Measurements from ENCODE around the gene RECQL5.

The RECQL5 gene

GRCh38 chr17:75632428-75632827, 34.5 kb downstream of the RECQL5 start:
- no peak for DNase-seq

GRCh38 chr17:75631353-75631752, 35.6 kb downstream of the RECQL5 start:
- DNase-seq, result no peak

GRCh38 chr17:75630071-75630917, 36.7 kb downstream of the RECQL5 start:
- no peak for DNase-seq

GRCh38 chr17:75629157-75629556, 37.8 kb downstream of the RECQL5 start:
- DNase-seq, result no peak

- no peak for DNase-seq
These were observed 38.5 kb downstream of the RECQL5 start for GRCh38 chr17:75628425-75628824.

- no peak for DNase-seq
These were observed 39.9 kb downstream of the RECQL5 start for GRCh38 chr17:75627094-75627493.

GRCh38 chr17:75626496-75627038, 40.4 kb downstream of the RECQL5 start:
- DNase-seq, result no peak

- no peak for DNase-seq
These were observed 41.0 kb downstream of the RECQL5 start for GRCh38 chr17:75625813-75626486.

GRCh38 chr17:75624714-75625345, 42.1 kb downstream of the RECQL5 start:
- DNase-seq, result no peak

GRCh38 chr17:75624021-75624420, 42.9 kb downstream of the RECQL5 start:
- no peak for DNase-seq

GRCh38 chr17:75623386-75623785, 43.6 kb downstream of the RECQL5 start:
- DNase-seq, result no peak

- no peak for DNase-seq
These were observed 44.1 kb downstream of the RECQL5 start for GRCh38 chr17:75622771-75623273.

GRCh38 chr17:75622076-75622475, 44.9 kb downstream of the RECQL5 start:
- DNase-seq, result no peak

- no peak for DNase-seq
These were observed 45.5 kb downstream of the RECQL5 start for GRCh38 chr17:75621489-75621888.

GRCh38 chr17:75619506-75620431, 47.2 kb downstream of the RECQL5 start:
- DNase-seq, result no peak

GRCh38 chr17:75617675-75618074, 49.3 kb downstream of the RECQL5 start:
- DNase-seq, result no peak

- DNase-seq, result no peak
These were observed 49.7 kb downstream of the RECQL5 start for GRCh38 chr17:75617218-75617617.

GRCh38 chr17:75616521-75617122, 50.3 kb downstream of the RECQL5 start:
- no peak for DNase-seq

GRCh38 chr17:75615301-75615700, 51.7 kb downstream of the RECQL5 start:
- no peak for DNase-seq

- DNase-seq, result no peak
These were observed 52.2 kb downstream of the RECQL5 start for GRCh38 chr17:75614556-75615270.

- no peak for DNase-seq
These were observed 52.9 kb downstream of the RECQL5 start for GRCh38 chr17:75614006-75614405.
